ENCODE data around the gene IQGAP1.
"Not testable (repeated sequence)": the region's sequence is repeated elsewhere in the genome, so short reads cannot be mapped to it uniquely, and the experiment has no call there.

The IQGAP1 gene

DNA sequence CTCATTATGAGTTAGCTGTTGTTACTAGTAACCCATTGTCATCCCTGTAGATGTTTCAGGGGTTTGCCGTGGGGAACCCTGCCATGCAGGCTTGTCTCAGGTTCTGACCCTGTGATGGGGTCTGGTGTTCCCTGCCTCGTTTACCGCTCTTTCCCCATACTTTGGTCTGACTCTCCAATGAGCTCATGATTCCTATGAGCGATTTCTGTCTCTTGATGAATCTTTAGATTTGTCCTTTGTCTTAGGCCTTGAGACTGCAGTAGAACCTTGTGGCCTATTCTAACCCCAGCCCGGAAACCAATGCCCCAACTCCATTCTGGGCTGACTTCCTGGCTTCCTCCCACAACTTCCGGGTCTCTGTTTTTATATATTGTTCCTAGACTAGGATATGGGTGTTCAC is 11.3 kb upstream of the IQGAP1 start:
- DNase-seq (ENCODE audit: low spot score) = no peak

DNA sequence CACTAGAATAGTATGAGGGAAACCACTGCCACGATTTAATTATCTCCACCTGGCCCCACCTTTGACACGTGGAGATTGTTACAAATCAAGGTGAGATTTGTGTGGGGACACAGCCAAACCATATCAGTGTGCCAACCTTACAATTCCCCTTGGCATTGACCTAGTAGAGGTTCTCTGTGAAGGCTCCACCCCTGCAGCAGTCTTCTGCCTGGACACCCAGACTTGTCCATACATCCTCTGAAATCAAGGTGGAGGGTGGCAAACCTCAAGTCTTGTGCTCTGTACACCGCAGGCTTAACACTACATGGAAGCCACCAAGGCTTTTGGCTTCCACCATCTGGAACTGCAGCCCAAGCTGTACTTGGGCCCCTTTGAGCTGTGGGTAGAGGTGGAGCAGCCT is 8.8 kb upstream of the IQGAP1 start:
- no peak for DNase-seq (ENCODE audit: low spot score)

DNA sequence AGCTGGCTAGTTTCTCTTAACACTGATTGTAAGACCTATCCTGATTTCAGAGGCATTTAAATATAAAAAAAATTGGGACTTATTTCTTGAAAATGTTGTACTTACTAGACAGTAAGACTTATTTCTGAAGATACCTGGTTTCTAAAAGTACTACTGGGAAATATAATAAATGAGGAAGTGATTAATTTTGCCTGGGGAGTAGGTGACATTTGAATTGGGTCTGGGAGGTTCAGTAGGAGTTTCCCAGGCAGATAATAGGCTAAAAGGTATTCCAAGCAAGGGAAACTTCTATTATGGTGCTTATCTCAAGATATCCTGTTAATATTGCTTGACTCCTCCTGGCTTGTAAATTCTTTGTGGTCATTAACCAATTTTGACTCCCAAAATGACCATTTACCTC is 6.5 kb upstream of the IQGAP1 start:
- DNase-seq (ENCODE audit: low spot score) = no peak

DNA sequence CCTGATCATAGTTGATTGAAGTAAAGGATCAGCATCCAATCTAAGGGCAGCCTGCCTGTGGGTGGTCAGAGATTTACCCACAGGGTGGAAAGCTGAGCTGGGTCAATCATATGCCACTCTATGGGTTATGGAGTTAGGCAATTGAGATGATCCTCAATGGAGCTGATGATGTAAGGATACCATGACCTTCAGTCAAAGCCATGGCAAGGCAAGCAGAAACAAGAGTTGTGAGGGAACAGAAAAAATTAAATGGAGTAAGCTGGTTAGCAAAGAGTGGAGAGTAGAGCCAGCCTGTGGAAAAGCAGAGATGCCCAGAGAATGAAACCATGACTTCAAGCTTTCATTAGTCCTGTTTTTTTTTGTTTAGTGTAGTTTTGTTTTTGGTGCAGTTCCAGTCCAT is 5.7 kb upstream of the IQGAP1 start:
- no peak for DNase-seq (ENCODE audit: low spot score)

DNA sequence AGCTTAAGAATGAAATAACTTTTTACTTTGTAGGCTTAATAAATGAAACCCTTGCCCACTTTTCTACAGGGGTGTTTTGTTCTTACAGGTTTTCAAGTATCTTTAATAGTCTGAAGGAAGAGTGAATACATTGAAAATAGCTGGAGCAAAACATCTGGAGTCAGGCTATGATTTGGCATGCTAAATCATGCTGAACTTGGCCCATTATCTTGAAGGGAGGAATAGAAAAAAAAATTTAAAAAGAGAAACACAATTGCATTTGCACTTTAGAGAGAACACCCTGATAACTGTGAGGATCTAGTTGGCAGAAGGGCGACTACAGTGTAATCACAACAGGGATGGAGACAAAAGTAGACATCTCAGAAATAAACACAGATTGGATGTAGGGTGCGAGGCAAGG is 1.8 kb upstream of the IQGAP1 start:
- DNase-seq (ENCODE audit: low spot score) = no peak

DNA sequence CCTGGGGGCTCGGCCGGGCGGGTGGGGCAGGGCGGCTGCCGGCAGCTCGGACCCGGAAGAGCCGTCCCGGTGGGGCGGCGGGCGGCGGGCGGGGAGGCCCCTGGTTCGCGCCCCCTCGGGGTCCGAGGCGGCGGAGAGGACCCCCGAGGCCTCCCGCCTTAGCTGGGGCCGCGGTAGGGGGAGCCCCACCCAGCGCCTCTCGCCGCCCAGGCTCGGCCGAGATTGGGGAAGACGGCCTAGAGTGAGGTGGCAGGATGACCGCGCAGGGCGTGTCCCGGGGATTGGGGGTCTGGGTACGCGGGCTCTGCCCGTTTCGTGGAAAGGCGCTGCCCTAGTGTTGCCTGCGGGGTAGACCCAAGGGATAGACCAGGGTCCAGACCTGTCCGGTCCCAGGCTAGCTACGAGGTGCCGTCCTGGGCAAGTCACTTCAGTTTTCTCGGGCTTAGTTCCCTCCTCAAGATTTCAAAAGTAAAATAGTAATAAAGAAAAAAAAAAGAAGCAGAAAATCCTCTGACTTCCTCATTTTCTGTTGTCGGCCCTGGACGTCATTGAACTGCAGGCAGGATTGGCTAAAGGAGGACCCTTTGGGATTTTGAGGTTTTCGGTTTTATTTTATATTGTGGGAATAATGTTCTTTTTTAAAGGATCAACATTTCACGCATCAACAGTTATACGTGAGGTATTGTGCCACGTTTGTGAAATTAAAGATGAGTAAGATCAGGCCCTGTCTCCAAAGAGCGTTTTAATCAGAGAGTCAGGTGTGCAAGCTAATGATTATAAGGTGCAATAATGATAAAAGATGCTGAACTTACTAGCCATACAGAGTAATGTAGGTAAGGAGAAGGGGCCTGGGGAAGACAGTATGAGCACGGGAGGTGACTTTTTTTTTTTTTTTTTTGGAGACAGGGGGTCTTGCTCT is 679 bp downstream of the IQGAP1 start:
- DNase-seq (ENCODE audit: low spot score) = peak; percentile 60

DNA sequence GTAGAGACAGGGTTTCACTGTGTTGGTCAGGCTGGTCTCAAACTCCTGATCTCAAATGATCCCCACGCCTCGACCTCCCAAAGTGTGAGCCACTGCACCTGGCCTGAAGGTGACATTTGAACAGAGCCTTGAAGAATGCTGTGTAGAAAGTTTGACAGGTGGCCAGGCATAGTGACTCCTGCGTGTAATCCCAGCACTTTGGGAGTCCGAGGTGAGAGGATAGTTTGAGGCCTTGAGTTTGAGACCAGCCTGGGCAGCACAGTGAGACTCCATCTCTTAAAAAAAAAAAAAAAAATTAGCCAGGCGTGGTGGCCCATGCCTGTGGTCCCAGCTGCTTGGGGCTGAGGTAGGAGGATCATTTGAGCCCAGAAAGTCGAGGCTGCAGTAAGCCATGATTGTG is 1.5 kb downstream of the IQGAP1 start:
- DNase-seq (ENCODE audit: low spot score) = no peak

DNA sequence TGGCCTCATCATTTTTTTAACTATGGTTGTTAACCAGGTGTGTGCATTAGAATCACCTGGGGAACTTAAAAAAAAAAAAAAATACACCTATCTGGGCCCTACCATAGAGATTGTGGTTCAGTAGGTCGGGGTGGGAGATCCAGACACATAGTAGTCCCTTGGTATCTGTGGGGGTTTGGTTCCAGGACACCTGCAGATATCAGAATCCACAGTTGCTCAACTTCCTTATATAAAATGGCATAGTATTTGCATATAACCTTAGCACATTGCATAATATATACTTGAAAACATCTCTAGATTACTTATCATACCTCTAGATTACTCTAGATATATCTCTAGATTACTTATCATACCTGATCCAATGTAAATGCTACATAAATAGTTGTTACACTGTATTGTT is 5.0 kb downstream of the IQGAP1 start:
- no peak for DNase-seq (ENCODE audit: low spot score)

DNA sequence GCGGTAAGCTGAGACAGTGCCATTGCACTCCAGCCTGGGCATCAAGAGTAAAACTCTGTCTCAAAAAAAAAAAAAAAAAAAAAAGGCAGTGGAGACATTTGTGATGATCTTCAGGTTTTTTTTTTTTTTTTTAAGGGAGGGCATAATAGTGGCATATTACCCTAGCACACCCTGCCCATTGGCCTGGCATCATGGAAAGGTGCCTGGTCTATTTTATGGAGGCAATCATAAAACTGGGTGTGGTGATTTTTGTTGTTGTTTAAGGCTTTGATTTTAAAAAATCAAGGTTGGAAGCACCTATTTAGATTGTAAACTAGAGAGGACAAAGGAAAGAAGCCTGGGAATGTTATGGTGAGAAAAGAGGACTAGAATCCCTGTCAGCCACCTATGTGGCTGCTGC is 6.0 kb downstream of the IQGAP1 start:
- no peak for DNase-seq (ENCODE audit: low spot score)

DNA sequence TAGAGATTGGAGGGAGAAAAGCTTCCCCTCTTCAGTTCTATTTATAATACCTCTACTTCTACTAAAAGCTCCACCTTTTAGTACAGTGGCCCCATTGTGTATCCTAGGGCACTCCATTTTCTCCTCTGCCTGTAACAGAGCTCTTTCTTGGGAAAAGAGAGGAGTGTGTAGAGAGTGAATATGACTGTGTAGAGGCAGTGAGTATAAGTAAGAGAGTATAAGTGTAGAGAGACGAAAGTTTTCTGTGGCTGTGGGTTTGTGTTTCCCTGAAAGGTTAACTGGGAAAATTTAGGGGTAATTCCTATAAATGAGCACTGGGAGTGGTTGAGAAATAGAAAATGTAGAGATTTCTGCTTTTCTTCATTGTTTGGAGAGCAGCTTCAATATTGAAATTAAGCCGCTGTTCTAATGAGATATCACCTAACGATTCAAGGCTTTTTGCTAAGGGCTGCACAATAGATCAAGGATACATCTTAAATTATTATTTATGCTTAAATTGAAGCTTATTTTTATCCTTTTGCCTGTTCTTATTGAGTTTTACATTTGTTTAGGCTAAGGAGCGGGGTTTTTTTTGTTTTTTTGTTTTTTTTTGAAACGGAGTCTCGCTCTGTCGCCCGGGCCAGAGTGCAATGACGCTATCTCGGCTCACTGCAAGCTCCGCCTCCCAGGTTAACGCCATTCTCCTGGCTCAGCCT is 6.9 kb downstream of the IQGAP1 start:
- DNase-seq (ENCODE audit: low spot score) = no peak

DNA sequence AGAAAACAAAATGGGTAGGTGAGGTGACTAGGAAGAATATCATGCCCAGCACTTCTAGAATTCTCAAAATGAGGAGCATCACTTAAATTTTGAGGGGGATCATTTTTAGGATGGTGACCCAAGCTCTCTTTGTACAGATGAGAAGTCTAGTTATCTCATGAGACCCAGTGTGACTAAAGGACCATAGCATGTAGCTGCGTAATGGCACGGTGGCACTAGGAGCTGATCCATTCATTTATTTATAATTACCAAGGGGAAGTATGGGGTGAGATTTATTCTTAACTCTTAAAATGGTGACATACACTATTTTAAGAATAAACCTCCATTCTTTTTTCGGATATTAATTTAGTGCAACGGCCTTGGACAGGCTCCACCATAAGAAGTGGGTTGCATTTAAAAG is 8.3 kb downstream of the IQGAP1 start:
- DNase-seq (ENCODE audit: low spot score) = no peak

DNA sequence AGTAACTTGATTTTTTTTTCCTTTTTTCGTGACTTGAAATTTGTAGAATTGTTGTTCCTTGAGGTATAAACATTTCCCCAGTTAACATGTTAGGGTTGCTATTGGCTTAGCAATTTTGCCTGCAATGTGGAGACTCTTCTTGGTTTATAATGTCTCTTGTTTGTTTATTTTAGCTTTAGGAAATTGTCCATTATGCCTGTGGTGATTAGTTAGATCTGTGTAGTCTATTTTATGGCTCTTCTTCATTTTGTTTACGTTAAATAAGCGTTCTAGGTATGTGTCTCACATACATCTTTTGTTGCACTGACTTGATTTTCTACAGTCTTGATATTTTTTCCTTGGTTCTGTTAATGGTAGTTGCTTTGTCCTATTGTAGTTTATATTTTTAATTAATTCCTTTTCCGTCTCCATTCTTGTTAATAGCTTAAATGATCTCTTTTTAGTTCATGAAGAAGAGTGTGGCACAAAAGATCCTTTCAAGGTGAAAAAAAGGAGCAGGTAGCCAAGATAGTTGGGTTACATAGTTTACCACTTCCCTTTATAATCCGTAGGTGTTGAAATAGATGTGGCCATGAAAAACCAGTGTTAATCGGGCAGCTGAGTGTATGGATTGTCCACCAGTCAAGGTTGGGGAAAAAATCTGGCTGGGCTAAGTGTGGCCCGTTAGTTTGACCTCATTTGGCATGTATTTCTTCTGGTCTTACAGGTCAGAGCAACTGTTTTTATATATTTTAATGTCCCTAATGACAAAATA is 12.1 kb downstream of the IQGAP1 start:
- no peak for DNase-seq (ENCODE audit: low spot score)

DNA sequence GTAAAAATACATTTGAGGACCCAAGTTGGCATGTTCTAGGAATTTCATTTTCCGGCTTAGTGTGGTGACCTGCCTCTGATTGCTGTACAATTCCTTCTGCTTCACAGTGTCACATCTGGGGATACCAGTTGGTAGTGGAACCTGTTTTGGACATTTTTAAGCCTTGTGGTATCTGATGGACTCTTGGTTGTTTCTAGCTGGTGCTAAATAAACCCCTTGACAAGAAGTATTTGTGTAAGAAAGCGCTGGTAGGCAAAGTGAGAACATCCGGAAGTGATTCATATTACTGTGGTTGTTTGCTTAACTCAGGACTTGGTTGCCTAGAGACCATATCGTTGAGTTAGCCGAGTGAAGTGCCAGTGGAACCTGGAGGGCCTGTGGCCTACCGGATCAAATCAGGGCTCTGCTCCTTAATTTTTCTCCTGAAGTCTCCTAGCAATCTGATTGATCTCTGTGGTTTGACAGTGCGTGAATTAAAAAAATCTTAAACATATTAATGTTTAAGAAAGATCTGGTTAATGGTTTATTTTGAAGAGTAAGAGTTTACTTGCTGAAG is 12.8 kb downstream of the IQGAP1 start:
- DNase-seq (ENCODE audit: low spot score) = peak; percentile 92

DNA sequence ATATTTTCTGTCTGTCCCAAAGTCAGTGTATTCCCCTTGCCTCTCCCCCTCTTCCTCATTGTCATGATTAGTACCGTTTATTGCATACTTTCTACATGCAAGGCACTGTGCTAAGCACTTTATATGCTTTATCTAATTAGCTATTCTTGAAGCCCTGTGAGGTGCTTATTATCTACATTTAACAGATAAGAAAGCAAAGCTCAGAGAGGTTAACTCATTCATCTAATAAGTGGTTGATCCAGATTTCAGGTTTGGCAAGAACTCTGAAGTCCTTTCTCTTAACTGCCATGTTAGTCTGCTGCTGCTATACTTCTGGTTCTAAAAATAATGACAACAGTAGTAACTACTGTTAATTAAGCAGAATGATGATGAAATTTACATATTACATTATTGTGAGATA is 13.5 kb downstream of the IQGAP1 start:
- no peak for DNase-seq (ENCODE audit: low spot score)

DNA sequence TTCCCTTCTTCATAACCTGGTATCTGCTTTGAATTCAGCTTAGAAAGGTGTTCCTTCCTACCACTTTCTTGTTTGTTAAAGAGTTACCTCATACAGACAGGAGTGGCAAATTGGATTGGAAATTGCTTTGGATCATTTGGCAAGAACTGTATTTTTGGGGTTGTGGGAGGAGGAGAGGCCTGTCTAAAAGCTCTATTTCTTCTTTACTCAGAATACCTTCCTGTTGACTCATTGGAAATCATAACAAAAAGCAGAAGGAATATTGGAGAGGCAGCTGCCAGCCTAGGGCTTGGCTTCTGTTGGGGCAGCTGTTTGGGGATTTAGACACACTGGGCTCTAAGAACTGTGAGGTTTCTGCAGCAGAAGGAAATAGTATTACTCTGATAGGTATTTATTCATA is 14.2 kb downstream of the IQGAP1 start:
- peak; percentile 77 for DNase-seq (ENCODE audit: low spot score)

DNA sequence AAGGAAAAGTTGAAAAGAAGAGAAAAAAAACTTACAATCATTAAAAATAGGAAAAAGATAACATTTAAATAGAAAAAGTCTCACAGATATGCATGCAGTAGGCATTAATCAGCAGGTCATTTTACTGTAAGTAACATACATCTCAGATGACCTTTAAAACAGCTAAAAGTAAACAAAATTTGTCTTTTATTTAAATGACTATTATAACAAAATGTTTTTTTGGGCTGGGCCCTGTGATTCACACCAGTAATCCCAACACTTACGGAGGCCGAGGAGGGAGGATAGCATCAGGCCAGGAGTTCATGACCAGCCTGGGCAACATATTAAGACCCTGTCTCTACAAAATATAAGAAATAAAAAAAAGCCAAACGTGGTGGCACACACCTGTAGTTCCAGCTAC is 14.7 kb downstream of the IQGAP1 start:
- DNase-seq (ENCODE audit: low spot score) = no peak

DNA sequence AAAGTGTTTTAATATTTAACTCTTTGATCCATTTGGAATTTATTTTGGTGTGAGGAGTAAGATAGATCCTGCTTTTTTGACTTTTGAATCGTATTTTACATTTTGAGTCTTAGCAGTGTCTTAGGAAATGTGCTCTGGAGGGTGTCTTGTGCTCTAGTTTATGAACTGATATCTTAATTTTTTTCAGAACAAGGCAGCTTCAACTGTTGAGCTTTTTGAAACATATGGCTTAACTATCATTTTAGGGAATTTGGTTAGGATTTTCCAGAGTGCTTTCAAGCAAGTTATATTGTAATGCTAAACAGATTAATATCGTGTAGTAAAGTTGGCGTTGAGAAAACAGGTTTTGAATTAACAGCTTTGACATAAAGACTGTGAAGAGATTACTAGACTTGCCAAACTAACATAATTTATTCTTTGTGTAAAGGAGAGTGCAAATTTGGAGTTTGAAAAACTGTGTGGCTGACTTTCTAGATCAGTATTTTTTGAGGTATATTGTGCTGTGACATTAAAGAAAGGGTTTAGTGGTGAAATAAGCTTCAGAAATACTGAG is 17.1 kb downstream of the IQGAP1 start:
- DNase-seq (ENCODE audit: low spot score) = no peak

DNA sequence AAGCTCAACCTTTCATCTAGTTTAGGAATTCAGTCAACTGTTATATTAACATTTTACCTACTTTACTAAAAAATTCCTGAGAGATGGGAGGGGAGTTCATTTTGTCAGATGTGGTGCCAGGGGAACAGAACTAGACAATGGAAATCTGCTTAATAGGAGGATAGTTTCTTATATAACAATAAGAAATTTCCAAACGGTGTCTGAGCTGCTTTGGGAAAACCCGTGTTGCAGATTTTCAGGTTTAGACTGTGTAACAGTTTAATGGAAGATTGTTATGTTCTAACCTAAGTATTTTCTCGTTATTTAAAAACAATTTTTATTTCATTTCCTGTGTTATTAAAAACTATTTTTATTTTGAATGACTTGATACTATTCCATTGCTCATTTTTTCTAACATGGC is 19.3 kb downstream of the IQGAP1 start:
- DNase-seq (ENCODE audit: low spot score) = no peak

DNA sequence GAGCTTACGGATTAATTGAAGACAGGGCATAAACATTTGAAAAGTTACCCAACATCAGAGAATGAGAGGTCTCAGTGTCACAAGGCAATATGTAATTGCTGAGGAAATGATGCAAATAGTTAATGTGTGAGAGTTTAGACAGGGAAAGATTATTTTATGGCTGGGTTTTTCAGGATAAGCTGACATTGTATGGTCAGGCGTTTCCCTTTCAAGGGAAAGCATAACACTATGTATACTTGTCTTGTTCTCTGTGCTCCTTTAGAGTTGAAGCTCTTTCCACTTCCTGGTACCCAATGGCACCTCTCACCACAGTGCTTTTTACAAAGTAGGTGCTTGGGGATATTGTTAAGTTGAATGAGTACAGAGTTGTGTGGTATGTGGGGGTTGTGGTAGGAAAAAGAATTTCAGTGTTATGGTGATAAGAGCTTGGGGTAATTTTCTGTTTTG is 19.9 kb downstream of the IQGAP1 start:
- DNase-seq (ENCODE audit: low spot score) = no peak

DNA sequence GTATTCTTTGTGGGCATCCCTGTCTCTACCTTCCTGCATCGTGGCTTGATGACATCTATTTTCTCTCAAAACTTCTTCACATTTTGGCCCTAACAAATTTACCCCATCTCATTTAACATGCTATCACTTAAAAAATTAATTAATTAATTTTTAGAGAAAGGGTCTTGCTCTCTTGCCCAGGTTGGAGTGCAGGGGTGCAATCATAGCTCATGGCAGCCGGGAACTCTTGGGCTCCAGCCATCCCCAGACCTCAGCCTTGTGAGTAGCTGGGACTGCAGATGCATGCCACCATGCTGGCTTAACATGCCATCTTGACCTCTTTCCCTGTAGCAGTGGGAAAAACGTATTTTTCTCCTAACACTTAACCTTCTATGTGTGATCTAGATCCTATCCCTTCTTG is 20.6 kb downstream of the IQGAP1 start:
- no peak for DNase-seq (ENCODE audit: low spot score)

DNA sequence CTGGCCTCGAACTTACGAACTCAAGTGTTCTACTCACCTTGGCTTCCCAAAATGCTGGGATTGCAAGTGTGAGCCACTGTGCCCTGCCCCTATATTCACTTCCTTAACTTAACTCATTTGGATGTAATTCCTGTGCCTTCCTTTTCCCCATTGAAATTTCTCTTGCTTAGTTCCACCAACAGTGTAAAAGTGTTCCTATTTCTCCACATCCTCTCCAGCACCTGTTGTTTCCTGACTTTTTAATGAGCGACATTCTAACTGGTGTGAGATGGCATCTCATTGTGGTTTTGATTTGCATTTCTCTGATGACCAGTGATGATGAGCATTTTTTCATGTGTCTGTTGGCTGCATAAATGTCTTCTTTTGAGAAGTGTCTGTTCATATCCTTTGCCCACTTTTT is 21.5 kb downstream of the IQGAP1 start:
- not testable (repeated sequence) for DNase-seq (ENCODE audit: low spot score)

DNA sequence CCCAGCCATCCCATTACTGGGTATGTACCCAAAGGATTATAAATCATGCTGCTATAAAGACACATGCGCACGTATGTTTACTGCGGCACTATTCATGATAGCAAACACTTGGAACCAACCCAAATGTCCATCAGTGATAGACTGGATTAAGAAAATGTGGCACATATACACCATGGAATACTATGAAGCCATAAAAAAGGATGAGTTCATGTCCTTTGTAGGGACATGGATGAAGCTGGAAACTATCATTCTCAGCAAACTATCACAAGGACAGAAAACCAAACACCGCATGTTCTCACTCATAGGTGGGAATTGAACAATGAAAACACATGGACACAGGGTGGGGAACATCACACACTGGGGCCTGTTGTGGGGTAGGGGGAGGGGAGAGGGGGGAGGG is 22.3 kb downstream of the IQGAP1 start:
- not testable (repeated sequence) for DNase-seq (ENCODE audit: low spot score)
